Regular cardiac myocyte (primary cell): ENCODE measurements around the gene FICD. TPM values are rescaled to one million over a fixed set of nuclear protein-coding genes. Genes with fewer than 3 reads are reported as not detected.

Experiments
- total RNA-seq: library from RNA; depleted of rRNA; stranded (reverse); fragments of >200 nt; gene quantifications from 2 replicates; pipeline ENCODE4 v1.2.3, GENCODE V29; 2014

FICD gene
- total RNA-seq, result 15.3 and 16.6 TPM in 2 replicates

GRCh38 chr12:108514973-108515814 is at the start of gene FICD:
Gene FICD (plus strand): TSS chr12:108515277. CDS start chr12:108516973, 1,696 bp downstream.

GRCh38 chr12:108560752-108561719 is 46.0 kb downstream of the FICD start, which contains the start of gene SART3:
Gene SART3 (minus strand): TSS chr12:108561173. CDS start chr12:108561154, 19 bp downstream.

GRCh38 chr12:108562348-108563135 is 47.5 kb downstream of the FICD start, which contains the start of gene ISCU:
Gene ISCU (plus strand): TSS chr12:108562596. CDS start chr12:108562623, 27 bp downstream.

Other genes with a start within 250 kb of the FICD start
- under 0.01 TPM in 1 of 2 replicates, not detected in the other for gene CMKLR1, start 176.0 kb upstream of the FICD start, total RNA-seq
- 49.6 and 59.2 TPM in 2 replicates for gene SART3, start 45.9 kb downstream of the FICD start, total RNA-seq
- 109 and 172 TPM in 2 replicates for gene ISCU, start 47.3 kb downstream of the FICD start, total RNA-seq
- gene TMEM119, start 82.8 kb downstream of the FICD start, total RNA-seq, result 0.58 and 15.8 TPM in 2 replicates
- gene SELPLG, start 118.6 kb downstream of the FICD start, total RNA-seq, result 0.85 and 1.3 TPM in 2 replicates
- 199 and 426 TPM in 2 replicates for gene CORO1C, start 216.2 kb downstream of the FICD start, total RNA-seq